ENCODE measurements around the gene TMEM217. TPM values are rescaled to one million over a fixed set of nuclear protein-coding genes. Genes with fewer than 3 reads are reported as not detected.

The TMEM217 gene
- total and polyA plus RNA-seq, 7 donors, result 0.55 to 5.3 (median 0.80) TPM; not detected in 1

- Histone ChIP-seq H3K4me1 (peaks cover 0 to 43% (median 39%) of the 10 kb centered on the region in 4 donors), H3K36me3 (peaks cover 3 to 32% (median 25%) of the 10 kb centered on the region in 4 donors), H3K9me3 (no peaks in the 10 kb centered on the region), H3K27ac (peak overlapping the region; percentile 95 to 99 (median 98)), H3K4me3 (peak overlapping the region; percentile 88 to 97 (median 94)), H3K27me3 (no peaks in the 10 kb centered on the region)
- TF ChIP-seq CTCF (IDR thresholded peaks at IDR 0.05) (peak; percentile 8 to 41 (median 19)), EP300 (IDR thresholded peaks at IDR 0.05) (no peak), POLR2AphosphoS5 (IDR thresholded peaks at IDR 0.05) (peak in 2 of 4 donors; percentile 12 to 34)
- intact Hi-C loops (cut with DNase I), result loop anchor here (2.0 kb wide), 2 partner anchors 68 to 184 kb away; partner anchors contain the start of gene MTCH1
- DNase-seq, result peak; percentile 88
- WGBS, 2 donors, result 0% methylated on average over 92 of the region's 92 CpGs
Measured at GRCh38 chr6:37170273-37171200, 87.4 kb downstream of the TMEM217 start.

- Histone ChIP-seq H3K4me3 (peak within 1 kb of the TSS; percentile 88 to 97 (median 94)), H3K27me3 (no peaks in the 10 kb centered on the region), H3K4me1 (peaks cover 0 to 40% (median 34%) of the 10 kb centered on the region in 4 donors), H3K27ac (peak within 1 kb of the TSS; percentile 97 to 99 (median 98)), H3K36me3 (peaks cover 3 to 23% (median 21%) of the 10 kb centered on the region in 4 donors), H3K9me3 (no peaks in the 10 kb centered on the region)
- TF ChIP-seq POLR2AphosphoS5 (IDR thresholded peaks at IDR 0.05), result peak; percentile 96 to 98 (median 97)
- TF ChIP-seq CTCF (IDR thresholded peaks at IDR 0.05), result no peak
- peak; percentile 58 to 79 for TF ChIP-seq POLR2A (IDR thresholded peaks at IDR 0.05)
- TF ChIP-seq EP300 (IDR thresholded peaks at IDR 0.05), result peak in 2 of 4 donors; percentile 7 to 32
- peak; percentile 99 for DNase-seq
- WGBS, 2 donors, result 0 to 1% methylated on average over 90 of the region's 90 CpGs
- intact Hi-C loops (cut with DNase I), result loop anchor here (2.0 kb wide), 3 partner anchors 33 to 183 kb away; partner anchors contain the start of gene MTCH1
Measured at GRCh38 chr6:37169496-37170272, 88.3 kb downstream of the TMEM217 start, which contains the start of gene PIM1. PIM1 (plus strand) TSS chr6:37170152; CDS start chr6:37170576, 424 bp downstream.

GRCh38 chr6:37168811-37169495 lies 89.0 kb downstream of the TMEM217 start:
- H3K36me3 ChIP-seq, result peaks cover 3 to 16% (median 14%) of the 10 kb centered on the region in 4 donors
- H3K27ac ChIP-seq, result peak overlapping the region; percentile 96 to 98 (median 98)
- peak overlapping the region; percentile 58 to 97 (median 60) for H3K4me3 ChIP-seq
- H3K4me1 ChIP-seq, result peaks cover 0 to 33% (median 26%) of the 10 kb centered on the region in 4 donors
- no peaks in the 10 kb centered on the region for H3K27me3 ChIP-seq
- intact Hi-C loops (cut with DNase I), result loop anchor here (2.0 kb wide), 1 partner anchor 32 kb away; no protein-coding TSS in a partner anchor
- TF ChIP-seq POLR2AphosphoS5 (IDR thresholded peaks at IDR 0.05) (peak in 1 of 4 donors; percentile 2), CTCF (IDR thresholded peaks at IDR 0.05) (no peak), EP300 (IDR thresholded peaks at IDR 0.05) (no peak)
- no peak for DNase-seq
- no peaks in the 10 kb centered on the region for H3K9me3 ChIP-seq
- WGBS, 2 donors, result 3 to 6% methylated on average over 29 of the region's 29 CpGs

GRCh38 chr6:37168163-37168758 lies 89.7 kb downstream of the TMEM217 start:
- H3K4me1 ChIP-seq, result peaks cover 0 to 26% (median 19%) of the 10 kb centered on the region in 4 donors
- WGBS, 2 donors, result 81 to 87% methylated on average over 5 of the region's 5 CpGs
- no peaks in the 10 kb centered on the region for H3K27me3 ChIP-seq
- peaks cover 0 to 9% (median 7%) of the 10 kb centered on the region in 4 donors for H3K36me3 ChIP-seq
- H3K27ac ChIP-seq, result peak overlapping the region; percentile 96 to 98 (median 98)
- peak overlapping the region in 2 of 4 donors; percentile 59 to 97 for H3K4me3 ChIP-seq
- no peak for TF ChIP-seq POLR2A (IDR thresholded peaks at IDR 0.05)
- no peak for TF ChIP-seq POLR2AphosphoS5 (IDR thresholded peaks at IDR 0.05)
- no peak for TF ChIP-seq EP300 (IDR thresholded peaks at IDR 0.05)
- no peak for TF ChIP-seq CTCF (IDR thresholded peaks at IDR 0.05)
- intact Hi-C loops (cut with DNase I), result loop anchor here (2.0 kb wide), 1 partner anchor 31 kb away; no protein-coding TSS in a partner anchor
- no peak for DNase-seq
- H3K9me3 ChIP-seq, result no peaks in the 10 kb centered on the region
